HCT116 (cell line): ENCODE data around the gene C20orf204. TPM values are rescaled to one million over a fixed set of nuclear protein-coding genes. Genes with fewer than 3 reads are reported as not detected.

ENCODE experiments used
- ATAC-seq: fragments of 200-7000 bp; cut with Tn5 transposase; 2 replicates; pipeline ENCODE4 v1.9.1; 2020; ENCODE audit warnings: mild to moderate bottlenecking, moderate library complexity
- BruUV-seq: library from RNA; stranded (reverse); fragments of 400-500 nt; replicated peaks from 2 replicates; lab custom pipeline; 2021; lab: Mats Ljungman, UMichigan
- CTCF ChIA-PET: fragments of 300-600 bp; sonication (Branson Sonifier 250); formaldehyde crosslinking; loops from one replicate; lab custom pipeline; 2021; ENCODE audit warnings: antibody characterized with exemption; lab: Charles Lee
- POLR2A ChIA-PET: fragments of 300-600, 350-600 bp; sonication (Branson Sonifier 250); formaldehyde crosslinking; loops from one replicate; lab custom pipeline; 2021; ENCODE audit warnings: antibody characterized with exemption; lab: Charles Lee
- RAD21 ChIA-PET, 2 experiments: fragments of 300-600 bp; sonication (Branson Sonifier 250); formaldehyde crosslinking; loops; one replicate each; lab custom pipeline; 2023; ENCODE audit warnings: low total read pairs in 2 of 2; ENCODE audit not compliant: uncharacterized antibody in 2 of 2, unreplicated experiment in 2 of 2, low non-redundant PET in 1 of 2; lab: Charles Lee
- DNase-seq: peaks from one replicate; pipeline ENCODE4 v3.0.0-alpha.2; 2010; ENCODE audit warnings: low read depth, low spot score
- H2AFZ ChIP-seq: fragments of 200-600 bp; shearing (Covaris generic), sonication (generic); 2 replicates; pipeline ENCODE4 v1.6.1; 2017; ENCODE audit warnings: low read depth, mixed run types, mixed read lengths, antibody characterized with exemption, low read length; ENCODE audit not compliant: poor library complexity, severe bottlenecking
- H3K27ac ChIP-seq: 2 replicates; pipeline ENCODE4 v1.5.1; 2012; ENCODE audit warnings: low read depth, low read length
- H3K27me3 ChIP-seq: fragments of 200-600 bp; sonication (generic); 2 replicates; pipeline ENCODE4 v1.6.1; 2016; ENCODE audit warnings: mixed run types, low read length, mixed read lengths; ENCODE audit not compliant: insufficient read depth
- H3K36me3 ChIP-seq, 2 experiments: fragments of 200-500 bp in 1 of 2; fragments of 200-600 bp in 1 of 2; sonication (Bioruptor generic) in 1 of 2; sonication (generic) in 1 of 2; 2 replicates each; pipeline versions ENCODE4 v1.5.1 to v1.6.1; 2014 to 2016; ENCODE audit warnings: low read length in 2 of 2, inconsistent platforms in 1 of 2, mixed read lengths in 1 of 2, mixed run types in 1 of 2; ENCODE audit not compliant: insufficient read depth in 2 of 2, control insufficient read depth in 1 of 2
- H3K4me1 ChIP-seq, 2 experiments: fragments of 200-600 bp in 1 of 2; sonication (generic) in 1 of 2; 2 replicates each; pipeline versions ENCODE4 v1.5.1 to v1.6.1; 2012 to 2017; ENCODE audit warnings: low read length in 2 of 2, inconsistent platforms in 1 of 2, mild to moderate bottlenecking in 1 of 2, mixed read lengths in 1 of 2, mixed run types in 1 of 2, moderate library complexity in 1 of 2; ENCODE audit not compliant: insufficient read depth in 2 of 2, control insufficient read depth in 1 of 2
- H3K4me2 ChIP-seq: fragments of 200-600 bp; sonication (generic); 2 replicates; pipeline ENCODE4 v1.6.1; 2017; ENCODE audit warnings: mixed run types, low read length, mixed read lengths
- H3K4me3 ChIP-seq, 2 experiments: fragments of 200-600 bp in 1 of 2; sonication (generic) in 1 of 2; replicated peaks in 1 of 2; 2 replicates each; pipeline ENCODE4 v1.5.1; 2011 to 2016; ENCODE audit warnings: low read length in 2 of 2, control low read depth in 1 of 2, low read depth in 1 of 2, mild to moderate bottlenecking in 1 of 2, mixed read lengths in 1 of 2, mixed run types in 1 of 2
- H3K79me2 ChIP-seq: fragments of 200-600 bp; sonication (generic); 2 replicates; pipeline ENCODE4 v1.6.1; 2017; ENCODE audit warnings: mild to moderate bottlenecking, mixed run types, low read length, moderate library complexity, mixed read lengths; ENCODE audit not compliant: insufficient read depth
- H3K9ac ChIP-seq: fragments of 200-600 bp; sonication (generic); 2 replicates; pipeline ENCODE4 v1.6.1; 2016; ENCODE audit warnings: low read length, mixed read lengths
- H3K9me2 ChIP-seq: fragments of 200-600 bp; sonication (generic), shearing (Covaris generic); 2 replicates; pipeline ENCODE4 v1.6.1; 2017; ENCODE audit warnings: mixed run types, mild to moderate bottlenecking, moderate library complexity; ENCODE audit not compliant: insufficient read depth
- H3K9me3 ChIP-seq, 2 experiments: fragments of 200-500 bp in 1 of 2; fragments of 200-600 bp in 1 of 2; sonication (Bioruptor generic) in 1 of 2; sonication (generic) in 1 of 2; 2 replicates each; pipeline ENCODE4 v1.6.1; 2014 to 2017; ENCODE audit warnings: low read length in 2 of 2, mixed read lengths in 2 of 2, inconsistent platforms in 1 of 2, low read depth in 1 of 2, mild to moderate bottlenecking in 1 of 2, mixed run types in 1 of 2, moderate library complexity in 1 of 2; ENCODE audit not compliant: control insufficient read depth in 1 of 2, insufficient read depth in 1 of 2
- H4K20me1 ChIP-seq: fragments of 200-600 bp; sonication (generic), shearing (Covaris generic); 2 replicates; pipeline ENCODE4 v1.6.1; 2017; ENCODE audit warnings: mixed run types, mild to moderate bottlenecking, moderate library complexity; ENCODE audit not compliant: insufficient read depth
- CBX3 ChIP-seq: IDR thresholded peaks from 2 replicates; pipeline ENCODE4 v1.6.1; 2012; ENCODE audit warnings: low read depth
- ELF1 ChIP-seq: IDR thresholded peaks from 2 replicates; pipeline ENCODE4 v1.6.1; 2012; ENCODE audit warnings: low read depth, borderline replicate concordance
- EZH2phosphoT487 ChIP-seq: fragments of 200-600 bp; IDR thresholded peaks from 2 replicates; pipeline ENCODE4 v1.6.1; 2018; ENCODE audit warnings: antibody characterized with exemption, borderline replicate concordance
- POLR2AphosphoS5 ChIP-seq: IDR thresholded peaks from 2 replicates; pipeline ENCODE4 v1.6.1; 2011; ENCODE audit warnings: mild to moderate bottlenecking, low read depth, low read length, moderate library complexity
- SIN3A ChIP-seq: IDR thresholded peaks from 2 replicates; pipeline ENCODE4 v1.6.1; 2012; ENCODE audit warnings: low read depth
- SP1 ChIP-seq: IDR thresholded peaks from 2 replicates; pipeline ENCODE4 v1.6.1; 2012; ENCODE audit warnings: low read depth
- ZBTB33 ChIP-seq: IDR thresholded peaks from 2 replicates; pipeline ENCODE4 v1.6.1; 2011; ENCODE audit warnings: mild to moderate bottlenecking, low read length, moderate library complexity; ENCODE audit not compliant: insufficient replicate concordance; ENCODE audit errors: extremely low read depth
- ZNF274 ChIP-seq: fragments of 200-500 bp; sonication (Bioruptor generic); IDR thresholded peaks from 2 replicates; pipeline ENCODE4 v1.6.1; 2014; ENCODE audit warnings: mild to moderate bottlenecking, low read depth, low read length, inconsistent platforms
- intact Hi-C: fragments of 100-400 bp; cut with micrococcal nuclease; formaldehyde crosslinking; loops from 2 replicates; pipeline ENCODE4 v1.10.0; 2022
- total RNA-seq: library from RNA; stranded (reverse); gene quantifications from one replicate; pipeline ENCODE4 v1.2.1, GENCODE V29; 2021; ENCODE audit not compliant: unreplicated experiment
- TF ChIP-seq, protein P1 (sequence below): IDR thresholded peaks from 2 replicates; pipeline ENCODE4 v1.6.1; 2012
- TF ChIP-seq, protein P2 (sequence below), 3 experiments: fragments of 200-600 bp in 1 of 3; sonication (generic) in 1 of 3; IDR thresholded peaks in 2 of 3; conservative IDR thresholded peaks in 1 of 3; 2 replicates each; pipeline ENCODE4 v1.5.1; 2012 to 2017; ENCODE audit warnings: low read depth in 2 of 3, low read length in 2 of 3, antibody characterized with exemption in 1 of 3, borderline replicate concordance in 1 of 3, control low read depth in 1 of 3, mild to moderate bottlenecking in 1 of 3, mixed read lengths in 1 of 3, mixed run types in 1 of 3, moderate library complexity in 1 of 3; ENCODE audit not compliant: insufficient read depth in 1 of 3
- TF ChIP-seq, protein P3 (sequence below): IDR thresholded peaks from 2 replicates; pipeline ENCODE4 v1.6.1; 2012; ENCODE audit warnings: low read depth

Gene C20orf204
- total RNA-seq, 1 experiment from 2014 or later, result 2.5 TPM

DNA sequence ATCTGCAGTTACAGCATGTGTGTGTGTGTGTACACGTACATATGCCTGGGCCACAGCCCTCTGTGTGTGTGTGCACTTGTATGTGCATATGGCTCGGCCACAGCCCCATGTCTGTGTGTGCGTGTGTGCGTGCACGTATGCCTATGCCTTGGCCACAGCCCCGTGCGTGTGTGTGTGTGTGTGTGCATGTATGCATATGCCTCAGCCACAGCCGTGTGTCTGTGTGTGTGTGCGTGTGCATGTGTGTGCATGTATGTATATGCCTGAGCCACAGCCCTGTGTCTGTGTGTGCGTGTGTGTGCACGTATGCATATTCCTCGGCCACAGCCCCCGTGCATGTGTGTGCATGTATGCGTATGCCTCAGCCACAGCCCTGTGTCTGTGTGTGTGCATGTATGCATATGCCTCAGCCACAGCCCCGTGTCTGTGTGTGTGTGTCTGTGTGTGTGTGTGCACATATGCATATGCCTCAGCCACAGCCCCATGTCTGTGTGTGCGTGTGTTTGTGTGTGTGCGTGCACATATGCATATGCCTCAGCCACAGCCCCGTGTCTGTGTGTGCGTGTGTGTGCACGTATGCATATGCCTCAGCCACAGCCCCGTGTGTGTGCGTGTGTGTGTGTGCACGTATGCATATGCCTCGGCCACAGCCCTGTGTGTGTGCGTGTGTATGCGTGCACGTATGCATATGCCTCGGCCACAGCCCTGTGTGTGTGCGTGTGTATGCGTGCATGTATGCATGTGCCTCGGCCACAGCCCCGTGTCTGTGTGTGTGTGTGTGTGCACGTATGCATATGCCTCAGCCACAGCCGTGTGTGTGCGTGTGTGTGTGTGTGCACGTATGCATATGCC, 14.6 kb upstream of the C20orf204 start:
- Histone ChIP-seq H3K4me1 (no peaks in the 10 kb centered on the region), H3K4me2 (no peak overlapping the region), H3K36me3 (peaks cover 40 to 48% of the 10 kb centered on the region in 2 experiments), H3K27ac (no peak overlapping the region), H4K20me1 (no peaks in the 10 kb centered on the region), H3K4me3 (no peak overlapping the region), H3K9ac (no peak overlapping the region), H3K9me3 (no peaks in the 10 kb centered on the region), H3K79me2 (no peaks in the 10 kb centered on the region), H3K27me3 (no peaks in the 10 kb centered on the region), H3K9me2 (no peaks in the 10 kb centered on the region), H2AFZ (no peak overlapping the region)
- TF ChIP-seq ELF1 (no peak), POLR2AphosphoS5 (no peak), CBX3 (no peak), SIN3A (no peak), EZH2phosphoT487 (no peak), ZBTB33 (no peak), ZNF274 (no peak), SP1 (no peak)
- TF ChIP-seq, protein P1, sequence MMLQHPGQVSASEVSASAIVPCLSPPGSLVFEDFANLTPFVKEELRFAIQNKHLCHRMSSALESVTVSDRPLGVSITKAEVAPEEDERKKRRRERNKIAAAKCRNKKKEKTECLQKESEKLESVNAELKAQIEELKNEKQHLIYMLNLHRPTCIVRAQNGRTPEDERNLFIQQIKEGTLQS, result no peak
- TF ChIP-seq, protein P2, sequence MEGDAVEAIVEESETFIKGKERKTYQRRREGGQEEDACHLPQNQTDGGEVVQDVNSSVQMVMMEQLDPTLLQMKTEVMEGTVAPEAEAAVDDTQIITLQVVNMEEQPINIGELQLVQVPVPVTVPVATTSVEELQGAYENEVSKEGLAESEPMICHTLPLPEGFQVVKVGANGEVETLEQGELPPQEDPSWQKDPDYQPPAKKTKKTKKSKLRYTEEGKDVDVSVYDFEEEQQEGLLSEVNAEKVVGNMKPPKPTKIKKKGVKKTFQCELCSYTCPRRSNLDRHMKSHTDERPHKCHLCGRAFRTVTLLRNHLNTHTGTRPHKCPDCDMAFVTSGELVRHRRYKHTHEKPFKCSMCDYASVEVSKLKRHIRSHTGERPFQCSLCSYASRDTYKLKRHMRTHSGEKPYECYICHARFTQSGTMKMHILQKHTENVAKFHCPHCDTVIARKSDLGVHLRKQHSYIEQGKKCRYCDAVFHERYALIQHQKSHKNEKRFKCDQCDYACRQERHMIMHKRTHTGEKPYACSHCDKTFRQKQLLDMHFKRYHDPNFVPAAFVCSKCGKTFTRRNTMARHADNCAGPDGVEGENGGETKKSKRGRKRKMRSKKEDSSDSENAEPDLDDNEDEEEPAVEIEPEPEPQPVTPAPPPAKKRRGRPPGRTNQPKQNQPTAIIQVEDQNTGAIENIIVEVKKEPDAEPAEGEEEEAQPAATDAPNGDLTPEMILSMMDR (IDR thresholded peaks at IDR 0.05 in 2 of 3, conservative IDR thresholded peaks at IDR 0.05 in 1 of 3; ENCODE audit: borderline replicate concordance in 1 of 3, insufficient read depth in 1 of 3, low read depth in 2 of 3, low read length in 2 of 3), result no peak
- TF ChIP-seq, protein P3, sequence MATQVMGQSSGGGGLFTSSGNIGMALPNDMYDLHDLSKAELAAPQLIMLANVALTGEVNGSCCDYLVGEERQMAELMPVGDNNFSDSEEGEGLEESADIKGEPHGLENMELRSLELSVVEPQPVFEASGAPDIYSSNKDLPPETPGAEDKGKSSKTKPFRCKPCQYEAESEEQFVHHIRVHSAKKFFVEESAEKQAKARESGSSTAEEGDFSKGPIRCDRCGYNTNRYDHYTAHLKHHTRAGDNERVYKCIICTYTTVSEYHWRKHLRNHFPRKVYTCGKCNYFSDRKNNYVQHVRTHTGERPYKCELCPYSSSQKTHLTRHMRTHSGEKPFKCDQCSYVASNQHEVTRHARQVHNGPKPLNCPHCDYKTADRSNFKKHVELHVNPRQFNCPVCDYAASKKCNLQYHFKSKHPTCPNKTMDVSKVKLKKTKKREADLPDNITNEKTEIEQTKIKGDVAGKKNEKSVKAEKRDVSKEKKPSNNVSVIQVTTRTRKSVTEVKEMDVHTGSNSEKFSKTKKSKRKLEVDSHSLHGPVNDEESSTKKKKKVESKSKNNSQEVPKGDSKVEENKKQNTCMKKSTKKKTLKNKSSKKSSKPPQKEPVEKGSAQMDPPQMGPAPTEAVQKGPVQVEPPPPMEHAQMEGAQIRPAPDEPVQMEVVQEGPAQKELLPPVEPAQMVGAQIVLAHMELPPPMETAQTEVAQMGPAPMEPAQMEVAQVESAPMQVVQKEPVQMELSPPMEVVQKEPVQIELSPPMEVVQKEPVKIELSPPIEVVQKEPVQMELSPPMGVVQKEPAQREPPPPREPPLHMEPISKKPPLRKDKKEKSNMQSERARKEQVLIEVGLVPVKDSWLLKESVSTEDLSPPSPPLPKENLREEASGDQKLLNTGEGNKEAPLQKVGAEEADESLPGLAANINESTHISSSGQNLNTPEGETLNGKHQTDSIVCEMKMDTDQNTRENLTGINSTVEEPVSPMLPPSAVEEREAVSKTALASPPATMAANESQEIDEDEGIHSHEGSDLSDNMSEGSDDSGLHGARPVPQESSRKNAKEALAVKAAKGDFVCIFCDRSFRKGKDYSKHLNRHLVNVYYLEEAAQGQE, result no peak
- POLR2A ChIA-PET, result no interaction called here
- intact Hi-C loops, result no loop called here
- ATAC-seq, result no peak
- DNase-seq, result no peak
- CTCF ChIA-PET, result no interaction called here
- no TSS peak for BruUV-seq
- RAD21 ChIA-PET, result no interaction called here
